ENCODE data around the gene WDFY3.

The WDFY3 gene

GRCh38 chr4:84966382-84967242 lies at the start of gene WDFY3:
Gene WDFY3, minus strand, starts transcription at chr4:84966690. Its CDS starts 106,099 bp downstream, at chr4:84860591.
- peak within 1 kb of the TSS; percentile 89 to 99 (median 97) for H3K27ac ChIP-seq
- H3K36me3 ChIP-seq = peaks cover 0 to 23% (median 13%) of the 10 kb centered on the region in 11 experiments; a peak in 17 of 22 replicates
- peak within 1 kb of the TSS; percentile 82 to 99 (median 93) for H3K4me3 ChIP-seq
- peaks cover 29 to 69% (median 40%) of the 10 kb centered on the region in 10 experiments for H3K4me1 ChIP-seq
- TF ChIP-seq Cebpa-rat (IDR thresholded peaks at IDR 0.05) = peak in 5 of 11 experiments; percentile 43 to 73 (median 56); a peak in 8 of 22 replicates
- H4K20me1 ChIP-seq = peaks cover 21 to 43% (median 39%) of the 10 kb centered on the region in 11 experiments; a peak in 21 of 22 replicates
- peaks cover 0 to 18% (median 7%) of the 10 kb centered on the region in 11 experiments; a peak in 11 of 22 replicates for H3K9me3 ChIP-seq (replicated peaks in 1 of 11)
- peak within 1 kb of the TSS; percentile 76 to 96 (median 88) for H3K4me2 ChIP-seq
- peak within 1 kb of the TSS; percentile 92 to 99 (median 97) for H3K9ac ChIP-seq
- no peaks in the 10 kb centered on the region for H3K27me3 ChIP-seq

- H3K4me3 ChIP-seq = no peak overlapping the region
- H3K4me2 ChIP-seq = 0 out of 22 replicates have a peak overlapping the region, but pooled peaks of 2 of the 11 experiments have one; percentile 11 to 21
- no peaks in the 10 kb centered on the region for H4K20me1 ChIP-seq
- no peak overlapping the region for H3K27ac ChIP-seq
- no peak overlapping the region for H3K9ac ChIP-seq
- no peak for TF ChIP-seq Cebpa-rat (IDR thresholded peaks at IDR 0.05)
- H3K4me1 ChIP-seq = peaks cover 0 to 14% (median 0%) of the 10 kb centered on the region in 10 experiments; a peak in 4 of 20 replicates
- H3K36me3 ChIP-seq = no peaks in the 10 kb centered on the region; a peak in 1 of 22 replicates
- H3K27me3 ChIP-seq = no peaks in the 10 kb centered on the region
- no peaks in the 10 kb centered on the region for H3K9me3 ChIP-seq (replicated peaks in 1 of 11)
Observed at GRCh38 chr4:85005865-85006377, 39.4 kb upstream of the WDFY3 start.

GRCh38 chr4:85000343-85000742 lies 33.9 kb upstream of the WDFY3 start:
- TF ChIP-seq Cebpa-rat (IDR thresholded peaks at IDR 0.05) = no peak
- Histone ChIP-seq H3K9me3 (replicated peaks in 1 of 11) (no peaks in the 10 kb centered on the region), H3K36me3 (no peaks in the 10 kb centered on the region), H3K9ac (no peak overlapping the region), H3K27me3 (no peaks in the 10 kb centered on the region), H3K4me3 (no peak overlapping the region), H4K20me1 (no peaks in the 10 kb centered on the region), H3K4me2 (no peak overlapping the region), H3K4me1 (peaks cover 0 to 6% (median 0%) of the 10 kb centered on the region in 10 experiments; a peak in 3 of 20 replicates), H3K27ac (no peak overlapping the region)

DNA sequence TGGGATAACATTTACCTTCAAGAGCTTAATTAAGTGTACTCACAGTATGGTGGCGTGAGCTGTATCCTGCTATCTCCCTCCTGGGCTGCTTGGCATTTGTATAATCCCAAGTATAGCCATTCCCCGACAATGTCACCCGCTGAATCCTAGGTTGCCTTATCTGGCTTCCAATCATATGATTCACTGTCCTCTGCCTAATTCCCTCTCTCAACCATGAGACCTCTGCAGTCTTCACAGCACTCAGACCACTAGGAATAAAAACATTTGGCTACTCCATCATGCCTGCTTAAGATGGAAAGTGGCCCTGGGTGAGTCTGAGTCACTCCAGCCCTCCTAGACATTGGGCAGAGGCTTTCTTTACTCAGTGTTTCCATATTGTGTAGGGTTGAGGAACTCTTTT lies 28.9 kb upstream of the WDFY3 start:
- no peak overlapping the region for H3K9ac ChIP-seq
- TF ChIP-seq Cebpa-rat (IDR thresholded peaks at IDR 0.05) = no peak
- no peaks in the 10 kb centered on the region for H3K36me3 ChIP-seq
- H3K4me3 ChIP-seq = no peak overlapping the region
- no peaks in the 10 kb centered on the region for H4K20me1 ChIP-seq
- H3K4me1 ChIP-seq = no peaks in the 10 kb centered on the region
- no peak overlapping the region for H3K27ac ChIP-seq
- peaks cover 0 to 6% (median 0%) of the 10 kb centered on the region in 11 experiments; a peak in 2 of 22 replicates for H3K9me3 ChIP-seq (replicated peaks in 1 of 11)
- H3K27me3 ChIP-seq = no peaks in the 10 kb centered on the region
- H3K4me2 ChIP-seq = no peak overlapping the region

- Histone ChIP-seq H4K20me1 (no peaks in the 10 kb centered on the region), H3K36me3 (no peaks in the 10 kb centered on the region), H3K27ac (no peak overlapping the region), H3K4me3 (no peak overlapping the region), H3K9ac (no peak overlapping the region), H3K4me1 (no peaks in the 10 kb centered on the region), H3K9me3 (replicated peaks in 1 of 11) (peaks cover 0 to 6% (median 0%) of the 10 kb centered on the region in 11 experiments; a peak in 2 of 22 replicates), H3K4me2 (no peak overlapping the region), H3K27me3 (no peaks in the 10 kb centered on the region)
- no peak for TF ChIP-seq Cebpa-rat (IDR thresholded peaks at IDR 0.05)
Observed at GRCh38 chr4:84994280-84994679, 27.8 kb upstream of the WDFY3 start.

DNA sequence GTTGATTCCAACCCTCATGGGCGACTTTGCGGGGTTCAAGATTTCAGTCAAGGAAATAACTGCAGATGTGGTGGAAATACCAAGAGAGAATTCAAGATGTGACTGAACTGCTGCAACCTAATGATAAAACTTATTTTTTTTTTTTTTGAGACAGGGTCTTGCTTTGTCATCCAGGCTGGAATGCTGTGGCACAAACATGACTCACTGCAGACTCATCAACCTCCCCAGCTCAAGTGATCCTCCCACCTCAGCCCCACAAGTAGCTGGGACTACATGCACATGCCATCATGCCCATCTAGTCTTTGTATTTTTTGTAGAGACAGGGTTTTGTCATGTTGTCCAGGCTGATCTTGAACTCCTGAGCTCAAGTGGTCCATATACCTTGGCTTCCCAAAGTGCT lies 19.5 kb upstream of the WDFY3 start:
- Histone ChIP-seq H3K27ac (no peak overlapping the region), H3K9ac (no peak overlapping the region)

DNA sequence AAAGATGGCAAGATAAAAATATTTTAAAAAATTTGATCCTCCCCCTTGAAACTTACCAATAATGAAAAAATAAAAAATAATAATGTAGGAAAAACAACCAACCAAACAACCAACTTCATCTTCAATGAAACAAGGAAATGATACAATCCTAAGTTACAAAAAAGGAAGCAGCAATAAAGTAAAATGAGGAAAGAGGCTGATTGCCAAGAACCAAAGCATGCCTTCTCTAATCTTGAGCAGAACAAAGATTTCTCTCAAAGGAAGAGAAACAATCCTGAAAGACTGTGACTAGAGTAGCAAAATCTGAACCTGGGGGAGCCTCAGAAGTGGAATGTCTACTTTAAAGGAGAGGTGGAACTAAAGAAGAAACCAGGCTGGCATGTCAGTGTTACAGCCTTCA lies 10.9 kb upstream of the WDFY3 start:
- Histone ChIP-seq H3K9ac (peak overlapping the region in 5 of 11 experiments; percentile 43 to 64 (median 51); a peak in 8 of 22 replicates), H3K9me3 (replicated peaks in 1 of 11) (no peaks in the 10 kb centered on the region), H3K4me1 (peaks cover 0 to 53% (median 18%) of the 10 kb centered on the region in 10 experiments; a peak in 12 of 20 replicates), H4K20me1 (no peaks in the 10 kb centered on the region), H3K36me3 (no peaks in the 10 kb centered on the region), H3K4me3 (peak overlapping the region in 2 of 10 experiments; percentile 8 to 17; a peak in 2 of 20 replicates), H3K27me3 (no peaks in the 10 kb centered on the region), H3K27ac (peak overlapping the region in 7 of 11 experiments; percentile 38 to 72 (median 62); a peak in 12 of 22 replicates), H3K4me2 (peak overlapping the region in 6 of 11 experiments; percentile 47 to 75 (median 72); a peak in 11 of 22 replicates)
- TF ChIP-seq Cebpa-rat (IDR thresholded peaks at IDR 0.05) = no peak

More for the DNA sequence above, 19.5 kb upstream of the WDFY3 start:
- Histone ChIP-seq H3K36me3 (0 out of 22 replicates have a peak, but pooled peaks cover 0 to 3% (median 0%) of the 10 kb centered on the region in 11 experiments), H3K4me2 (no peak overlapping the region), H3K9me3 (replicated peaks in 1 of 11) (peaks cover 4 to 35% (median 16%) of the 10 kb centered on the region in 11 experiments; a peak in 19 of 22 replicates), H4K20me1 (no peaks in the 10 kb centered on the region), H3K27me3 (no peaks in the 10 kb centered on the region), H3K4me1 (no peaks in the 10 kb centered on the region), H3K4me3 (no peak overlapping the region)
- TF ChIP-seq Cebpa-rat (IDR thresholded peaks at IDR 0.05) = no peak

DNA sequence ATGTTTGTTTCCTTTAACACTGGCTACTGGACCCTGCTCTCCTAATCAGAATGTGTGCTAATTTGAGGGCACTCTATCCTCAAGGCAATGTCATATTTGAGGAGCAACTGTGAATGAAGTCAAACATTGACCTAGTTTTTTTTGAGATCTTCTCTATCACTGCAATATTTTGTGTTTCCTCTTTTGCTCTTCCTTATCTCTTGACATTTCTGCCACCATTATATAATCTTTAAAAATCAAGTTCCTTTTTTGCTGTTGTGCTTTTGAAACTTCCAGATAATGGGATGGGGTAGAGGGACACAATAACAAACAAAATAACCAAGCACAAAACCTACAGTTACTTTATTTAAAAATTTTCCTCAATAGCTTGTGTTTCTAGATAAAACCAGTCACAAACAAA lies 7.4 kb upstream of the WDFY3 start:
- no peaks in the 10 kb centered on the region for H3K36me3 ChIP-seq
- H3K27ac ChIP-seq = peak overlapping the region in 4 of 11 experiments; percentile 11 to 59 (median 35); a peak in 6 of 22 replicates
- H3K4me3 ChIP-seq = no peak overlapping the region
- H3K27me3 ChIP-seq = no peaks in the 10 kb centered on the region
- H3K9ac ChIP-seq = no peak overlapping the region; a peak in 1 of 22 replicates
- no peak for TF ChIP-seq Cebpa-rat (IDR thresholded peaks at IDR 0.05)
- peak overlapping the region in 7 of 11 experiments; percentile 5 to 66 (median 47); a peak in 12 of 22 replicates for H3K4me2 ChIP-seq
- peaks cover 3 to 84% (median 25%) of the 10 kb centered on the region in 10 experiments; a peak in 18 of 20 replicates for H3K4me1 ChIP-seq
- H4K20me1 ChIP-seq = no peaks in the 10 kb centered on the region
- no peaks in the 10 kb centered on the region for H3K9me3 ChIP-seq (replicated peaks in 1 of 11)
